Transverse colon (tissue), 4 donors: ENCODE measurements around the gene SAP130. TPM values are rescaled to one million over a fixed set of nuclear protein-coding genes. Genes with fewer than 3 reads are reported as not detected.

Experiments
- DNase-seq: peaks from one replicate; pipeline ENCODE4 v3.0.0-alpha.2; 2019
- H3K27ac ChIP-seq, 4 donors: fragments of 200-600 bp; sonication (generic); 2 replicates each; pipeline ENCODE4 v1.5.1; 2016 to 2018; ENCODE audit warnings: inconsistent platforms in 4 of 4
- H3K27me3 ChIP-seq: fragments of 200-600 bp; sonication (generic); 2 replicates; pipeline ENCODE4 v1.5.1; 2017; ENCODE audit warnings: inconsistent platforms
- H3K36me3 ChIP-seq, 4 donors: fragments of 200-600 bp; sonication (generic); 2 replicates each; pipeline ENCODE4 v1.5.1; 2017 to 2019; ENCODE audit warnings: inconsistent platforms in 4 of 4
- H3K4me1 ChIP-seq, 4 donors: fragments of 200-600 bp; sonication (generic); 2 replicates each; pipeline ENCODE4 v1.5.1; 2017 to 2020; ENCODE audit warnings: inconsistent platforms in 4 of 4
- H3K4me3 ChIP-seq, 4 donors: fragments of 200-600 bp; sonication (generic); 1 replicate in 1 of 4; 2 replicates in 3 of 4; pipeline versions ENCODE4 v1.5.1 to v1.6.1; 2017 to 2019; ENCODE audit warnings: inconsistent platforms in 4 of 4
- H3K9me3 ChIP-seq, 2 donors: fragments of 200-600 bp; sonication (generic); 2 replicates each; pipeline ENCODE4 v1.5.1; 2017 to 2019; ENCODE audit warnings: inconsistent platforms in 2 of 2
- EP300 ChIP-seq: sonication (generic); formaldehyde crosslinking; IDR thresholded peaks from one replicate; pipeline ENCODE4 v1.6.1; 2017; ENCODE audit warnings: antibody characterized with exemption, low read depth
- POLR2A ChIP-seq: fragments of 450-650 bp; IDR thresholded peaks from one replicate; pipeline ENCODE4 v1.6.1; 2016; ENCODE audit warnings: antibody characterized with exemption, mild to moderate bottlenecking, moderate library complexity
- POLR2AphosphoS5 ChIP-seq, 3 donors: sonication (generic); formaldehyde crosslinking; IDR thresholded peaks; one replicate each; pipeline ENCODE4 v1.6.1; 2016; ENCODE audit warnings: antibody characterized with exemption in 3 of 3
- WGBS, 2 donors: methylation state at CpG; one replicate each; pipeline ENCODE4 v1.1.5; 2018; ENCODE audit warnings: low coverage in 1 of 2; 5-methylcytosine and 5-hydroxymethylcytosine counted together
- in situ Hi-C, 4 donors: fragments of 200-750 bp; cut with MboI; loops; one replicate each; pipeline versions ENCODE4 v1.15.0 to v1.15.1; 2017; ENCODE audit warnings: low sequenced_read_pairs in 3 of 4, low pct_ligation_motif_present in 1 of 4, low pct_unique_long_range_greater_than_20kb in 1 of 4
- intact Hi-C: fragments of 100-400 bp; cut with DNase I; formaldehyde crosslinking; loops from one replicate; pipeline ENCODE4 v1.15.1; 2023; ENCODE audit warnings: low total_unique reads
- total RNA-seq, 4 donors: library from RNA; depleted of rRNA; stranded (reverse); fragments of >200 nt; gene quantifications; one replicate each; pipeline ENCODE4 v1.1.0, GENCODE V29; 2016
- TF ChIP-seq, protein P1 (sequence below), 5 experiments: fragments of 200-600 bp in 3 of 5; fragments of 450-650 bp in 2 of 5; sonication (generic) in 3 of 5; IDR thresholded peaks; 1 replicate in 2 of 5; 2 replicates in 3 of 5; pipeline ENCODE4 v1.5.1; 2016 to 2017; ENCODE audit warnings: antibody characterized with exemption in 5 of 5, inconsistent platforms in 3 of 5, mild to moderate bottlenecking in 2 of 5, moderate library complexity in 1 of 5

The SAP130 gene
- total RNA-seq, 4 donors from 2014 or later: 2.6 to 23.9 (median 13.0) TPM

DNA sequence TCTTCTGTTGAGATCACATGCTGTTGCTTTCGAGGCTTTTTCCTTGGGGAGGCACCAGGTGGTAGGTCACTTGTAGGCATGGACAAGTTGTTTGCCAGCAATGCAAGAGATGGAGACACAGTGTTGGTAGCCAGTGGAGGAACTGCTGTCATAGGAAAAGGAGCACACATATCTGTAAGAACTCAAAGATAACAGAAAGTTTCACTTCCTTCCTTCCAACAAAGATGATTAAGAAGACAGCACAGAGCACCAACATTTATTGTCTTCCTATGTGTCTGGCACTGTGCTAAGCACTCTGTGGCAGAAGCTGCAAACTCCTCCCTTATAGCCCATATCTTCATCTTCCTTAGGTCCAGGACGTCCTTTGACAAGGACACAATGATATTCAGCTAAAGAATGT lies 77.6 kb downstream of the SAP130 start:
- H3K27ac ChIP-seq: no peak overlapping the region
- no peaks in the 10 kb centered on the region for H3K27me3 ChIP-seq
- WGBS, 2 donors: 78 to 95% methylated on average over 1 to 2 of the region's 2 CpGs
- no peaks in the 10 kb centered on the region for H3K9me3 ChIP-seq
- no peak for TF ChIP-seq EP300
- no peak for TF ChIP-seq POLR2A
- TF ChIP-seq, protein P1, sequence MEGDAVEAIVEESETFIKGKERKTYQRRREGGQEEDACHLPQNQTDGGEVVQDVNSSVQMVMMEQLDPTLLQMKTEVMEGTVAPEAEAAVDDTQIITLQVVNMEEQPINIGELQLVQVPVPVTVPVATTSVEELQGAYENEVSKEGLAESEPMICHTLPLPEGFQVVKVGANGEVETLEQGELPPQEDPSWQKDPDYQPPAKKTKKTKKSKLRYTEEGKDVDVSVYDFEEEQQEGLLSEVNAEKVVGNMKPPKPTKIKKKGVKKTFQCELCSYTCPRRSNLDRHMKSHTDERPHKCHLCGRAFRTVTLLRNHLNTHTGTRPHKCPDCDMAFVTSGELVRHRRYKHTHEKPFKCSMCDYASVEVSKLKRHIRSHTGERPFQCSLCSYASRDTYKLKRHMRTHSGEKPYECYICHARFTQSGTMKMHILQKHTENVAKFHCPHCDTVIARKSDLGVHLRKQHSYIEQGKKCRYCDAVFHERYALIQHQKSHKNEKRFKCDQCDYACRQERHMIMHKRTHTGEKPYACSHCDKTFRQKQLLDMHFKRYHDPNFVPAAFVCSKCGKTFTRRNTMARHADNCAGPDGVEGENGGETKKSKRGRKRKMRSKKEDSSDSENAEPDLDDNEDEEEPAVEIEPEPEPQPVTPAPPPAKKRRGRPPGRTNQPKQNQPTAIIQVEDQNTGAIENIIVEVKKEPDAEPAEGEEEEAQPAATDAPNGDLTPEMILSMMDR (IDR thresholded peaks at IDR 0.05): no peak
- TF ChIP-seq POLR2AphosphoS5 (IDR thresholded peaks at IDR 0.05): no peak
- no peak overlapping the region for H3K4me3 ChIP-seq
- DNase-seq: no peak
- in situ Hi-C loops (no loop called here), intact Hi-C loops (no loop called here)
- H3K36me3 ChIP-seq: peaks cover 0 to 36% (median 19%) of the 10 kb centered on the region in 4 donors
- peaks cover 7 to 22% (median 16%) of the 10 kb centered on the region in 4 donors for H3K4me1 ChIP-seq

DNA sequence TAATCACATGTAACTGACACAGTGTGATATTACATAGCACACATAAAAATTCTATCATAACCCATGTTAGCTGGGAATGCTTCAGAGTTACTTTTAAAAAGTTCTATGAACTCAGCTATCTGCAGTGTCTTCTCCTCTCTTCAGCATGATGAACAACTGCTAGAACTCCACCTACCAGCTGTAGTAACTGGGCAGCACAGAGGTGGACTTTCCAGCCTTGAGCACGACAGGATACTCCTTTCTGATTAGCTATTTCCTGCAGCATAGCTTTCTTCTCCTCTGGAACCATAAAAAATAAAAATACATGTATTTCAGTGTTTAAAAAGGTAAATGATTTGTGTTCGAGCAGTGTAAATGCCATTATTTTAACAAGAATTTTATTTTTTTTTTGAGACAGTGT lies 82.6 kb downstream of the SAP130 start:
- Histone ChIP-seq H3K4me3 (no peak overlapping the region), H3K27ac (no peak overlapping the region), H3K4me1 (no peaks in the 10 kb centered on the region), H3K36me3 (peaks cover 0 to 68% (median 32%) of the 10 kb centered on the region in 4 donors), H3K27me3 (no peaks in the 10 kb centered on the region), H3K9me3 (no peaks in the 10 kb centered on the region)
- no peak for TF ChIP-seq POLR2AphosphoS5 (IDR thresholded peaks at IDR 0.05)
- TF ChIP-seq EP300: no peak
- TF ChIP-seq POLR2A: no peak
- TF ChIP-seq, protein P1 (IDR thresholded peaks at IDR 0.05): no peak
- in situ Hi-C loops: no loop called here
- WGBS, 2 donors: 93 to 100% methylated on average over 2 of the region's 2 CpGs
- intact Hi-C loops: no loop called here
- no peak for DNase-seq

DNA sequence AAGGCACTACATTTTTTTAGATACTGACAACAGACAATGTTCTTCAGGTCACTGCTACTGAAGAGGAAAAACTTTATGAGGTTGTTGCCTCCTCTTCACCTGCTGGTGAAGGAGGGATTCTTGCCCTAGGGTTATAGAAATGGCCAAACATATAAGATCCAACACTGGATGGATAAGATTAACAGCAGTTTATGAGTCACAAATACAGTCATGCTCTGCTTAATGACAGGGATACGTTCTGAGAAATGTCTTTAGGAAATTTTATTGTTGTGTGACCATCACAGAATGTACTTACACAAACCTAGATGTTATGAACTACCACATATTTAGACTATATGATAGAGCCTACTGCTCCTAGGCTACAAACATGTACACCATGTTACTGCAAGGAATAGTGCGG lies 84.7 kb downstream of the SAP130 start:
- WGBS, 2 donors: 91 to 94% methylated on average over 2 of the region's 2 CpGs
- DNase-seq: no peak
- no peak for TF ChIP-seq POLR2AphosphoS5 (IDR thresholded peaks at IDR 0.05)
- TF ChIP-seq, protein P1 (IDR thresholded peaks at IDR 0.05): no peak
- TF ChIP-seq POLR2A: no peak
- no peak for TF ChIP-seq EP300
- Histone ChIP-seq H3K36me3 (peaks cover 0 to 51% (median 21%) of the 10 kb centered on the region in 4 donors), H3K4me3 (no peak overlapping the region), H3K27me3 (no peaks in the 10 kb centered on the region), H3K9me3 (no peaks in the 10 kb centered on the region), H3K27ac (no peak overlapping the region), H3K4me1 (no peaks in the 10 kb centered on the region)
- intact Hi-C loops (no loop called here), in situ Hi-C loops (no loop called here)

DNA sequence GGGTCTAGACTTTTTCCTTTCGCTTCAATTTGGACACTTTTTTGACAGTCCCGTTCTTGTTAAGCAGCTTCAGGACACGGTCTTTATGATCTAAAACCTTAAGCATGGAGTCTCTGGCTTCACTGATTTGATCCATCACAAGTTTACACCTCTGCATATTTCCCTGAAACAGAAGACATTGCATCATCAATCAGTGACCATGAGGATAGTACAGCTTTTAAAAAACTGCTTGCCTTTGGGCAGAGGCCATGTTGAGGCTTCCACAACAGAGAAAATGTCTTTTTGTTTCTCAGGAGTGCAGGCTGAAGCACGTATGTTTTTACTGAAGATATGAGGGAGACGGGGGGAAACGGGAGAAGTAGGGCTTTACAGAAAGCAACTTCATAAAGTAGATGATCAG lies 85.9 kb downstream of the SAP130 start:
- Histone ChIP-seq H3K4me1 (no peaks in the 10 kb centered on the region), H3K4me3 (no peak overlapping the region), H3K27me3 (no peaks in the 10 kb centered on the region), H3K9me3 (no peaks in the 10 kb centered on the region), H3K27ac (no peak overlapping the region), H3K36me3 (peaks cover 0 to 50% (median 20%) of the 10 kb centered on the region in 4 donors)
- no peak for TF ChIP-seq EP300
- TF ChIP-seq POLR2AphosphoS5 (IDR thresholded peaks at IDR 0.05): no peak
- TF ChIP-seq POLR2A: no peak
- TF ChIP-seq, protein P1 (IDR thresholded peaks at IDR 0.05): no peak
- WGBS, 2 donors: 93 to 96% methylated on average over 6 of the region's 6 CpGs
- no peak for DNase-seq
- intact Hi-C loops (no loop called here), in situ Hi-C loops (no loop called here)
